ENCODE measurements around the gene NF1.

DNA sequence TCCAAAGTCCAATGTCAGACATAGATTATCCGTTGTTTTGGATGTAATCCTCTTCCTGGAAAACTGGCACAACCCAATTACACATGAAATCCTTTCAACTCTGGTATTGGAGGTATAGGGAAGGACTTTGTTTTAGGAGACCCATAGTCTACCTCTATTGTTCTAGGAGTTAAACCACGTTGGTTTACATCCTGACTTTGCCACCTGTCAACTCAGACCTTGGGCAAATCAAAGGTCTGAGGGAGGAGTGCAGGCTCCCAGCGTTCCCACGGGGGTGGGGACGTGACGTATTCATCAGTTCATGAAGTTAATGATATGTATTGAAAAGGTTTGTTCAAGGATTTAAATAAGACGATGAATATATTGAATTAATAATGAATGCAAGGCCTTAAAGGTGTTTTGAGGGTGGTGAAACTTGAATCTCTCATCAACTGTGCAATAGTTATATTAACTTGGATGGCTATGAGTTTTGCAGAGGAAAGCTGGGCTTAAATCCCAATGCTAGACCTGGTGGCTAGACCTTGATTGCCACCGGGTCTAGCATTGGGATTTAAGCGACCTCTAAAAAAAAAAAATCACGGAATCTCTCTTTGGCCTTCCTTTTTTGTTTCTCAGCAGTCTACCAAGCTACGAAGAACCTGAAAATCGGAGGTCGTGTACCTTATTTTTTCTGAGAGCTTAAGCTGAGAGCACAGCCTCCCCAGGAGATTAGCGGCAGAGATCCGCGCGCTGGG, 744 bp upstream of the NF1 start:
- TF ChIP-seq, protein P1, sequence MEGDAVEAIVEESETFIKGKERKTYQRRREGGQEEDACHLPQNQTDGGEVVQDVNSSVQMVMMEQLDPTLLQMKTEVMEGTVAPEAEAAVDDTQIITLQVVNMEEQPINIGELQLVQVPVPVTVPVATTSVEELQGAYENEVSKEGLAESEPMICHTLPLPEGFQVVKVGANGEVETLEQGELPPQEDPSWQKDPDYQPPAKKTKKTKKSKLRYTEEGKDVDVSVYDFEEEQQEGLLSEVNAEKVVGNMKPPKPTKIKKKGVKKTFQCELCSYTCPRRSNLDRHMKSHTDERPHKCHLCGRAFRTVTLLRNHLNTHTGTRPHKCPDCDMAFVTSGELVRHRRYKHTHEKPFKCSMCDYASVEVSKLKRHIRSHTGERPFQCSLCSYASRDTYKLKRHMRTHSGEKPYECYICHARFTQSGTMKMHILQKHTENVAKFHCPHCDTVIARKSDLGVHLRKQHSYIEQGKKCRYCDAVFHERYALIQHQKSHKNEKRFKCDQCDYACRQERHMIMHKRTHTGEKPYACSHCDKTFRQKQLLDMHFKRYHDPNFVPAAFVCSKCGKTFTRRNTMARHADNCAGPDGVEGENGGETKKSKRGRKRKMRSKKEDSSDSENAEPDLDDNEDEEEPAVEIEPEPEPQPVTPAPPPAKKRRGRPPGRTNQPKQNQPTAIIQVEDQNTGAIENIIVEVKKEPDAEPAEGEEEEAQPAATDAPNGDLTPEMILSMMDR (IDR thresholded peaks at IDR 0.05) = no peak
- no peak for TF ChIP-seq POLR2A (IDR thresholded peaks at IDR 0.05)

All from gastroesophageal sphincter (tissue), 3 donors.